ENCODE measurements around the gene GNG5. TPM values are rescaled to one million over a fixed set of nuclear protein-coding genes. Genes with fewer than 3 reads are reported as not detected.
"Not testable (repeated sequence)": the region's sequence is repeated elsewhere in the genome, so short reads cannot be mapped to it uniquely, and the experiment has no call there.

GNG5 gene
- polyA plus RNA-seq (ENCODE audit: insufficient read length): 170 TPM

GRCh38 chr1:84506002-84506728, at the start of gene GNG5, which contains the start of gene SPATA1:
Gene GNG5 (minus strand): TSS chr1:84506581. CDS start chr1:84506091, 490 bp downstream.
Gene SPATA1 (plus strand): TSS chr1:84506386. CDS start chr1:84516360, 9,974 bp downstream.
- DNase-seq (ENCODE audit: low read depth): peak; percentile 96

GRCh38 chr1:84550826-84551225, 44.4 kb upstream of the GNG5 start:
- DNase-seq (ENCODE audit: low read depth): no peak

GRCh38 chr1:84541679-84542078, 35.3 kb upstream of the GNG5 start:
- no peak for DNase-seq (ENCODE audit: low read depth)

- DNase-seq (ENCODE audit: low read depth): no peak
Measured at GRCh38 chr1:84540759-84541158, 34.4 kb upstream of the GNG5 start.

GRCh38 chr1:84539972-84540371, 33.6 kb upstream of the GNG5 start:
- DNase-seq (ENCODE audit: low read depth): no peak

- no peak for DNase-seq (ENCODE audit: low read depth)
Measured at GRCh38 chr1:84538599-84538998, 32.2 kb upstream of the GNG5 start.

GRCh38 chr1:84525779-84526178, 19.4 kb upstream of the GNG5 start:
- DNase-seq (ENCODE audit: low read depth): no peak

GRCh38 chr1:84524590-84524989, 18.2 kb upstream of the GNG5 start:
- DNase-seq (ENCODE audit: low read depth): no peak

- no peak for DNase-seq (ENCODE audit: low read depth)
Measured at GRCh38 chr1:84510668-84511067, 4.3 kb upstream of the GNG5 start.

- no peak for DNase-seq (ENCODE audit: low read depth)
Measured at GRCh38 chr1:84510165-84510564, 3.8 kb upstream of the GNG5 start.

- DNase-seq (ENCODE audit: low read depth): no peak
Measured at GRCh38 chr1:84509029-84509428, 2.6 kb upstream of the GNG5 start.

- DNase-seq (ENCODE audit: low read depth): no peak
Measured at GRCh38 chr1:84508510-84508909, 2.1 kb upstream of the GNG5 start.

- not testable (repeated sequence) for DNase-seq (ENCODE audit: low read depth)
Measured at GRCh38 chr1:84507887-84508286, 1.5 kb upstream of the GNG5 start.

- no peak for DNase-seq (ENCODE audit: low read depth)
Measured at GRCh38 chr1:84506729-84507453, 510 bp upstream of the GNG5 start.

- DNase-seq (ENCODE audit: low read depth): peak; percentile 34
Measured at GRCh38 chr1:84505493-84506001, 834 bp downstream of the GNG5 start.

GRCh38 chr1:84504580-84505492, 1.5 kb downstream of the GNG5 start:
- DNase-seq (ENCODE audit: low read depth): no peak

GRCh38 chr1:84502927-84503326, 3.5 kb downstream of the GNG5 start:
- DNase-seq (ENCODE audit: low read depth): no peak

GRCh38 chr1:84497631-84498275, 8.6 kb downstream of the GNG5 start:
- no peak for DNase-seq (ENCODE audit: low read depth)

- DNase-seq (ENCODE audit: low read depth): no peak
Measured at GRCh38 chr1:84496498-84496897, 9.9 kb downstream of the GNG5 start.

GRCh38 chr1:84493747-84494146, 12.6 kb downstream of the GNG5 start:
- DNase-seq (ENCODE audit: low read depth): no peak

- DNase-seq (ENCODE audit: low read depth): no peak
Measured at GRCh38 chr1:84492726-84493125, 13.7 kb downstream of the GNG5 start.
